Measurements from ENCODE around the gene DPYSL5.

DNA sequence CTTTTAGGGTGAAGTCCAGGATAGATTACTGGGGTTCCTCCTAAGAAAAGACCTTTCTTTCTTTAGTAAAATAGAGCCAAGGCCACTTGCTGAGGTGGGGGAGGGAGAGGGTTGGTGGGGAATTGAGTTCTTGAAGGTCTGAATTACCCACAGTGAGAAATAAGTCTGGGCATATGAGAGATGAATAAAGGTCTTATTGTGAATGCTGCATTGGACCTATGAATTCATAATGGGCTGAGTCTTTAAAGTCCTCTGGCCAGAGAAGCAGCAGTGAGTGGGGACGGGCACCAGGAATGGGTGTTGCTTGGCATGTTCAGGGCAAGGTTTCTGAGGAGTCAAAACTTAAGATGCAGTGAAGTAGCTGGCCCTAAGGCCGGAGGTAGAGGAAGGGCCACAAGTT is 133.0 kb downstream of the DPYSL5 start:
- TF ChIP-seq EP300 (IDR thresholded peaks at IDR 0.05): no peak
- TF ChIP-seq, protein P1, sequence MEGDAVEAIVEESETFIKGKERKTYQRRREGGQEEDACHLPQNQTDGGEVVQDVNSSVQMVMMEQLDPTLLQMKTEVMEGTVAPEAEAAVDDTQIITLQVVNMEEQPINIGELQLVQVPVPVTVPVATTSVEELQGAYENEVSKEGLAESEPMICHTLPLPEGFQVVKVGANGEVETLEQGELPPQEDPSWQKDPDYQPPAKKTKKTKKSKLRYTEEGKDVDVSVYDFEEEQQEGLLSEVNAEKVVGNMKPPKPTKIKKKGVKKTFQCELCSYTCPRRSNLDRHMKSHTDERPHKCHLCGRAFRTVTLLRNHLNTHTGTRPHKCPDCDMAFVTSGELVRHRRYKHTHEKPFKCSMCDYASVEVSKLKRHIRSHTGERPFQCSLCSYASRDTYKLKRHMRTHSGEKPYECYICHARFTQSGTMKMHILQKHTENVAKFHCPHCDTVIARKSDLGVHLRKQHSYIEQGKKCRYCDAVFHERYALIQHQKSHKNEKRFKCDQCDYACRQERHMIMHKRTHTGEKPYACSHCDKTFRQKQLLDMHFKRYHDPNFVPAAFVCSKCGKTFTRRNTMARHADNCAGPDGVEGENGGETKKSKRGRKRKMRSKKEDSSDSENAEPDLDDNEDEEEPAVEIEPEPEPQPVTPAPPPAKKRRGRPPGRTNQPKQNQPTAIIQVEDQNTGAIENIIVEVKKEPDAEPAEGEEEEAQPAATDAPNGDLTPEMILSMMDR (IDR thresholded peaks at IDR 0.05): no peak
